SU-DHL-6 (cell line): ENCODE data around the gene NCAPG2.

Experiments used
- H2AFZ ChIP-seq: fragments of 200-600 bp; sonication (generic); 2 replicates; pipeline ENCODE4 v1.6.1; 2014; ENCODE audit warnings: low read depth, mild to moderate bottlenecking, moderate library complexity, mixed read lengths, antibody characterized with exemption, low read length; ENCODE audit not compliant: severe bottlenecking
- H3F3A ChIP-seq: fragments of 200-600 bp; shearing (Covaris generic); 2 replicates; pipeline ENCODE4 v1.6.0; 2016; ENCODE audit warnings: antibody characterized with exemption, mild to moderate bottlenecking; ENCODE audit not compliant: insufficient read depth
- H3K27ac ChIP-seq: fragments of 200-600 bp; sonication (generic); 2 replicates; pipeline ENCODE4 v1.5.1; 2016; ENCODE audit warnings: low read depth, mild to moderate bottlenecking, low read length, moderate library complexity, mixed read lengths
- H3K27me3 ChIP-seq: fragments of 200-600 bp; sonication (generic), shearing (Covaris generic); 2 replicates; pipeline ENCODE4 v1.6.0; 2014; ENCODE audit warnings: mild to moderate bottlenecking, low read length
- H3K36me3 ChIP-seq: fragments of 200-600 bp; sonication (generic); 2 replicates; pipeline ENCODE4 v1.6.1; 2014; ENCODE audit warnings: mild to moderate bottlenecking, low read length, mixed read lengths
- H3K4me2 ChIP-seq: fragments of 300-600, 200-600 bp; shearing (Covaris generic), sonication (generic); 2 replicates; pipeline ENCODE4 v1.6.0; 2014; ENCODE audit warnings: low read length, low read depth, mild to moderate bottlenecking; ENCODE audit not compliant: poor library complexity, severe bottlenecking
- H3K4me3 ChIP-seq: fragments of 200-600 bp; sonication (generic); 2 replicates; pipeline ENCODE4 v1.5.1; 2014; ENCODE audit warnings: antibody characterized with exemption, low read length, mild to moderate bottlenecking, mixed read lengths; ENCODE audit not compliant: insufficient read depth, poor library complexity, severe bottlenecking
- H3K79me2 ChIP-seq: fragments of 200-600 bp; sonication (generic); 2 replicates; pipeline ENCODE4 v1.6.1; 2014; ENCODE audit warnings: mild to moderate bottlenecking, low read length, moderate library complexity; ENCODE audit not compliant: insufficient read depth
- H3K9ac ChIP-seq: fragments of 200-600 bp; sonication (generic); 2 replicates; pipeline ENCODE4 v1.7.0; 2014; ENCODE audit warnings: mild to moderate bottlenecking, low read length
- H3K9me2 ChIP-seq: fragments of 200-600 bp; sonication (generic); replicated peaks from 2 replicates; pipeline ENCODE4 v1.6.1; 2014; ENCODE audit warnings: low read length; ENCODE audit not compliant: insufficient read depth
- H3K9me3 ChIP-seq: fragments of 200-600 bp; sonication (generic); 2 replicates; pipeline ENCODE4 v1.6.1; 2014; ENCODE audit warnings: low read length, mixed read lengths; ENCODE audit not compliant: insufficient read depth
- H4K20me1 ChIP-seq: fragments of 200-600 bp; sonication (generic); 2 replicates; pipeline ENCODE4 v1.6.1; 2014; ENCODE audit warnings: low read depth, mild to moderate bottlenecking, antibody characterized with exemption, low read length, moderate library complexity, mixed read lengths
- EZH2phosphoT487 ChIP-seq: fragments of 200-600 bp; sonication (generic), shearing (Covaris generic); conservative IDR thresholded peaks from 2 replicates; pipeline ENCODE4 v1.6.1; 2018; ENCODE audit warnings: mild to moderate bottlenecking, antibody characterized with exemption, low read length, moderate library complexity, mixed read lengths
- TF ChIP-seq, protein P1 (sequence below): fragments of 200-600 bp; sonication (generic); IDR thresholded peaks from one replicate; pipeline ENCODE4 v1.5.1; 2017; ENCODE audit warnings: antibody characterized with exemption, mild to moderate bottlenecking, low read length, moderate library complexity; ENCODE audit not compliant: insufficient read depth, poor library complexity, severe bottlenecking

Gene NCAPG2

DNA sequence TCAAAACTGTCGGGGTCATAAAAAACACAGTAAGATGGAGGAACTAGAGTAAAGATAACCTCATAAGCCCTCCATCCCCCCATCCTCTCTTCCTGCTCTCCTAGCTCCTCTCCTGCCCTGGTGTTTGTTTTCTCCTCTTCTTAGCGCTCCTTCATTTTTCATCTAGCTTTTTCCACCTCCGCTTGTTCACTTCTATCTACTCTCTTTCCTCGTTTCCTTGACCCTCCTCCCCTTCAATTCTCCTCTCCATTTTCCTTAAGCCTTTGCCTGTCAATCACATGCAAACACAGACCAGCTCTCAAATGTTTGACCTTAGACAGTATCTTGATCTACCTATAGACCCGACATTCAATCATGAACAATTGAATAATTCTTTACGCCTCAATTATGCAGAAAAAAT, 10.0 kb downstream of the NCAPG2 start:
- Histone ChIP-seq H3K4me3 (no peak overlapping the region), H3K4me2 (no peak overlapping the region), H3K9me2 (no peaks in the 10 kb centered on the region), H3K27me3 (no peaks in the 10 kb centered on the region), H3K36me3 (peaks cover 52% of the 10 kb centered on the region), H3K27ac (no peak overlapping the region), H2AFZ (no peak overlapping the region), H3K79me2 (peaks cover 57% of the 10 kb centered on the region), H4K20me1 (peaks cover 29% of the 10 kb centered on the region), H3F3A (no peaks in the 10 kb centered on the region), H3K9me3 (no peaks in the 10 kb centered on the region), H3K9ac (no peak overlapping the region)
- TF ChIP-seq EZH2phosphoT487, result no peak
- TF ChIP-seq, protein P1, sequence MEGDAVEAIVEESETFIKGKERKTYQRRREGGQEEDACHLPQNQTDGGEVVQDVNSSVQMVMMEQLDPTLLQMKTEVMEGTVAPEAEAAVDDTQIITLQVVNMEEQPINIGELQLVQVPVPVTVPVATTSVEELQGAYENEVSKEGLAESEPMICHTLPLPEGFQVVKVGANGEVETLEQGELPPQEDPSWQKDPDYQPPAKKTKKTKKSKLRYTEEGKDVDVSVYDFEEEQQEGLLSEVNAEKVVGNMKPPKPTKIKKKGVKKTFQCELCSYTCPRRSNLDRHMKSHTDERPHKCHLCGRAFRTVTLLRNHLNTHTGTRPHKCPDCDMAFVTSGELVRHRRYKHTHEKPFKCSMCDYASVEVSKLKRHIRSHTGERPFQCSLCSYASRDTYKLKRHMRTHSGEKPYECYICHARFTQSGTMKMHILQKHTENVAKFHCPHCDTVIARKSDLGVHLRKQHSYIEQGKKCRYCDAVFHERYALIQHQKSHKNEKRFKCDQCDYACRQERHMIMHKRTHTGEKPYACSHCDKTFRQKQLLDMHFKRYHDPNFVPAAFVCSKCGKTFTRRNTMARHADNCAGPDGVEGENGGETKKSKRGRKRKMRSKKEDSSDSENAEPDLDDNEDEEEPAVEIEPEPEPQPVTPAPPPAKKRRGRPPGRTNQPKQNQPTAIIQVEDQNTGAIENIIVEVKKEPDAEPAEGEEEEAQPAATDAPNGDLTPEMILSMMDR, result no peak

- no peak for TF ChIP-seq EZH2phosphoT487
- TF ChIP-seq, protein P1, result no peak
- H3K4me2 ChIP-seq, result no peak overlapping the region
- H4K20me1 ChIP-seq, result peaks cover 9% of the 10 kb centered on the region
- H2AFZ ChIP-seq, result no peak overlapping the region
- H3K79me2 ChIP-seq, result peaks cover 13% of the 10 kb centered on the region; the same call in 1 of the 2 replicates
- no peaks in the 10 kb centered on the region for H3F3A ChIP-seq
- no peak overlapping the region for H3K27ac ChIP-seq
- H3K9me3 ChIP-seq, result no peaks in the 10 kb centered on the region
- H3K9me2 ChIP-seq, result no peaks in the 10 kb centered on the region
- no peak overlapping the region for H3K9ac ChIP-seq
- no peak overlapping the region for H3K4me3 ChIP-seq
- peaks cover 67% of the 10 kb centered on the region for H3K36me3 ChIP-seq
- H3K27me3 ChIP-seq, result no peaks in the 10 kb centered on the region
Observed at GRCh38 chr7:158689488-158689887, 15.1 kb downstream of the NCAPG2 start.

GRCh38 chr7:158687406-158687805, 17.2 kb downstream of the NCAPG2 start:
- Histone ChIP-seq H3K4me2 (no peak overlapping the region), H3K9me2 (no peaks in the 10 kb centered on the region), H3K27me3 (no peaks in the 10 kb centered on the region), H3F3A (no peaks in the 10 kb centered on the region), H3K79me2 (no peaks in the 10 kb centered on the region), H4K20me1 (no peaks in the 10 kb centered on the region), H3K36me3 (peaks cover 73% of the 10 kb centered on the region), H3K9me3 (no peaks in the 10 kb centered on the region), H3K27ac (no peak overlapping the region), H3K4me3 (no peak overlapping the region), H2AFZ (no peak overlapping the region), H3K9ac (no peak overlapping the region)
- TF ChIP-seq EZH2phosphoT487, result no peak

- Histone ChIP-seq H3K36me3 (peaks cover 80% of the 10 kb centered on the region), H2AFZ (no peak overlapping the region)
Observed at GRCh38 chr7:158685693-158686092, 18.9 kb downstream of the NCAPG2 start.

More at GRCh38 chr7:158685693-158686092, 18.9 kb downstream of the NCAPG2 start:
- H3K4me3 ChIP-seq, result no peak overlapping the region
- TF ChIP-seq, protein P1, result no peak
- TF ChIP-seq EZH2phosphoT487, result no peak
- H3F3A ChIP-seq, result no peaks in the 10 kb centered on the region; the same call in 1 of the 2 replicates
- H3K9me3 ChIP-seq, result no peaks in the 10 kb centered on the region
- H3K79me2 ChIP-seq, result no peaks in the 10 kb centered on the region; the same call in 1 of the 2 replicates
- no peaks in the 10 kb centered on the region for H3K9me2 ChIP-seq
- H3K9ac ChIP-seq, result no peak overlapping the region
- no peaks in the 10 kb centered on the region for H4K20me1 ChIP-seq
- no peak overlapping the region for H3K4me2 ChIP-seq
- H3K27ac ChIP-seq, result no peak overlapping the region
- no peaks in the 10 kb centered on the region for H3K27me3 ChIP-seq
